Measurements from ENCODE around the gene LILRB5.
A peak's percentile ranks its signal among the peaks of the same experiment; 100 is the strongest.
"Not testable (repeated sequence)": the region's sequence is repeated elsewhere in the genome, so short reads cannot be mapped to it uniquely, and the experiment has no call there.

Gene LILRB5

GRCh38 chr19:54242234-54242633 lies 14.8 kb downstream of the LILRB5 start:
- not testable (repeated sequence) for DNase-seq (ENCODE audit: low spot score)

GRCh38 chr19:54240372-54241336 lies 16.4 kb downstream of the LILRB5 start:
- not testable (repeated sequence) for DNase-seq (ENCODE audit: low spot score)

GRCh38 chr19:54239491-54240371 lies 17.3 kb downstream of the LILRB5 start:
- not testable (repeated sequence) for DNase-seq (ENCODE audit: low spot score)

GRCh38 chr19:54233941-54234340 lies 23.1 kb downstream of the LILRB5 start:
- DNase-seq (ENCODE audit: low spot score): no peak

GRCh38 chr19:54231077-54231931 lies 25.8 kb downstream of the LILRB5 start:
- peak; percentile 89 for DNase-seq (ENCODE audit: low spot score)

- DNase-seq (ENCODE audit: low spot score): no peak
Observed at GRCh38 chr19:54230031-54230430, 27.0 kb downstream of the LILRB5 start.

- no peak for DNase-seq (ENCODE audit: low spot score)
Observed at GRCh38 chr19:54229146-54229545, 27.9 kb downstream of the LILRB5 start.

- not testable (repeated sequence) for DNase-seq (ENCODE audit: low spot score)
Observed at GRCh38 chr19:54224619-54225018, 32.5 kb downstream of the LILRB5 start.

GRCh38 chr19:54223937-54224281 lies 33.2 kb downstream of the LILRB5 start:
- not testable (repeated sequence) for DNase-seq (ENCODE audit: low spot score)

GRCh38 chr19:54223277-54223936 lies 33.7 kb downstream of the LILRB5 start:
- DNase-seq (ENCODE audit: low spot score): not testable (repeated sequence)

GRCh38 chr19:54222474-54223276 lies 34.4 kb downstream of the LILRB5 start, which contains the start of gene LILRB3:
Gene LILRB3 (minus strand): TSS chr19:54223007. CDS start chr19:54222976, 31 bp downstream.
- not testable (repeated sequence) for DNase-seq (ENCODE audit: low spot score)

GRCh38 chr19:54221947-54222346 lies 35.1 kb downstream of the LILRB5 start:
- not testable (repeated sequence) for DNase-seq (ENCODE audit: low spot score)

GRCh38 chr19:54219702-54220101 lies 37.4 kb downstream of the LILRB5 start:
- DNase-seq (ENCODE audit: low spot score): not testable (repeated sequence)

- no peak for DNase-seq (ENCODE audit: low spot score)
Observed at GRCh38 chr19:54218960-54219661, 38.0 kb downstream of the LILRB5 start.

- no peak for DNase-seq (ENCODE audit: low spot score)
Observed at GRCh38 chr19:54218259-54218658, 38.8 kb downstream of the LILRB5 start.

- DNase-seq (ENCODE audit: low spot score): not testable (repeated sequence)
Observed at GRCh38 chr19:54217517-54218247, 39.4 kb downstream of the LILRB5 start.

- DNase-seq (ENCODE audit: low spot score): no peak
Observed at GRCh38 chr19:54216869-54217268, 40.2 kb downstream of the LILRB5 start.

GRCh38 chr19:54214734-54215133 lies 42.3 kb downstream of the LILRB5 start:
- DNase-seq (ENCODE audit: low spot score): not testable (repeated sequence)

GRCh38 chr19:54214217-54214616 lies 42.9 kb downstream of the LILRB5 start:
- DNase-seq (ENCODE audit: low spot score): not testable (repeated sequence)
